Omental fat pad (tissue), 4 donors: ENCODE data around the gene HERPUD1. TPM values are rescaled to one million over a fixed set of nuclear protein-coding genes. Genes with fewer than 3 reads are reported as not detected.

ENCODE experiments used
- ATAC-seq: fragments of 150-250 bp; one replicate; pipeline ENCODE4 v1.9.1; 2016; ENCODE audit warnings: mild to moderate bottlenecking, moderate library complexity; ENCODE audit not compliant: low FRiP score
- DNase-seq: peaks from one replicate; pipeline ENCODE4 v3.0.0-alpha.2; 2019; ENCODE audit warnings: low spot score
- CTCF ChIP-seq, 3 donors: fragments of 450-650 bp; IDR thresholded peaks; one replicate each; pipeline ENCODE4 v1.5.1; 2016 to 2017; ENCODE audit warnings: antibody characterized with exemption in 3 of 3, mild to moderate bottlenecking in 3 of 3, moderate library complexity in 2 of 3
- total RNA-seq, 4 donors: library from RNA; depleted of rRNA; stranded (reverse); fragments of >200 nt; gene quantifications; one replicate each; pipeline ENCODE4 v1.1.0, GENCODE V29; 2016

The HERPUD1 gene
- total RNA-seq, 4 donors from 2014 or later = 151 to 170 (median 162) TPM

- DNase-seq (no peak), ATAC-seq (no peak)
- no peak for TF ChIP-seq CTCF (IDR thresholded peaks at IDR 0.05)
Measured at GRCh38 chr16:56943761-56944375, 11.9 kb downstream of the HERPUD1 start.

GRCh38 chr16:56944954-56945839, 13.3 kb downstream of the HERPUD1 start:
- ATAC-seq = no peak
- TF ChIP-seq CTCF (IDR thresholded peaks at IDR 0.05) = no peak
- DNase-seq = no peak

- DNase-seq (no peak), ATAC-seq (no peak)
- TF ChIP-seq CTCF (IDR thresholded peaks at IDR 0.05) = no peak
Measured at GRCh38 chr16:56945847-56946527, 14.0 kb downstream of the HERPUD1 start.

GRCh38 chr16:56946767-56947603, 15.0 kb downstream of the HERPUD1 start:
- TF ChIP-seq CTCF (IDR thresholded peaks at IDR 0.05) = no peak
- DNase-seq (no peak), ATAC-seq (peak; percentile 43)

- no peak for DNase-seq
- ATAC-seq = no peak
Measured at GRCh38 chr16:56947604-56947995, 15.7 kb downstream of the HERPUD1 start.

More at GRCh38 chr16:56947604-56947995, 15.7 kb downstream of the HERPUD1 start:
- no peak for TF ChIP-seq CTCF (IDR thresholded peaks at IDR 0.05)
